IMR-90 (cell line): ENCODE results near the gene SLX9. TPM values are rescaled to one million over a fixed set of nuclear protein-coding genes. Genes with fewer than 3 reads are reported as not detected.

ENCODE experiments used
- ATAC-seq: fragments of 200-7000 bp; cut with Tn5 transposase; 2 replicates; pipeline ENCODE4 v1.9.1; 2020; ENCODE audit warnings: low read depth, mild to moderate bottlenecking, moderate library complexity
- BruUV-seq: library from RNA; stranded (reverse); fragments of 400-500 nt; replicated peaks from 2 replicates; lab custom pipeline; 2021; lab: Mats Ljungman, UMichigan
- CTCF ChIA-PET: fragments of 300-600 bp; formaldehyde crosslinking; extraction: SDS; loops from one replicate; lab custom pipeline; 2021; ENCODE audit warnings: antibody characterized with exemption; lab: Yijun Ruan, JAX
- POLR2A ChIA-PET: fragments of 300-600 bp; sonication (Branson Sonifier 250); formaldehyde crosslinking; loops from one replicate; lab custom pipeline; 2022; ENCODE audit warnings: antibody characterized with exemption; ENCODE audit not compliant: unreplicated experiment; lab: Charles Lee
- DNase-seq: peaks from one replicate; pipeline ENCODE4 v3.0.0; 2013
- H2AFZ ChIP-seq: replicated peaks from 2 replicates; pipeline ENCODE3; 2013; ENCODE audit warnings: low read length, mild to moderate bottlenecking; ENCODE audit not compliant: poor library complexity
- H2AK5ac ChIP-seq: 2 replicates; pipeline ENCODE4 v1.6.1; 2013; ENCODE audit warnings: low read depth, low read length, inconsistent platforms
- H2AK9ac ChIP-seq: replicated peaks from 2 replicates; pipeline ENCODE3; 2013; ENCODE audit warnings: mild to moderate bottlenecking, low read depth, low read length, moderate library complexity; ENCODE audit not compliant: poor library complexity
- H2BK120ac ChIP-seq: 2 replicates; pipeline ENCODE4 v1.6.1; 2013; ENCODE audit warnings: low read depth, low read length, inconsistent platforms
- H2BK15ac ChIP-seq: 3 replicates; pipeline ENCODE4 v1.6.1; 2013; ENCODE audit warnings: low read depth, low read length, inconsistent platforms
- H2BK20ac ChIP-seq: 2 replicates; pipeline ENCODE4 v1.6.1; 2013; ENCODE audit warnings: low read depth, mild to moderate bottlenecking, inconsistent platforms, low read length, moderate library complexity
- H2BK5ac ChIP-seq: 2 replicates; pipeline ENCODE4 v1.6.1; 2013; ENCODE audit warnings: mild to moderate bottlenecking, low read depth, low read length, inconsistent platforms; ENCODE audit not compliant: poor library complexity, severe bottlenecking
- H3K14ac ChIP-seq: replicated peaks from 2 replicates; pipeline ENCODE4 v1.6.1; 2013; ENCODE audit warnings: low read depth, low read length, inconsistent platforms
- H3K18ac ChIP-seq: 2 replicates; pipeline ENCODE4 v1.6.1; 2013; ENCODE audit warnings: low read depth, low read length, control low read depth
- H3K23ac ChIP-seq: 2 replicates; pipeline ENCODE4 v1.6.1; 2013; ENCODE audit warnings: low read depth, low read length, inconsistent platforms
- H3K27ac ChIP-seq: 2 replicates; pipeline ENCODE4 v1.5.1; 2013; ENCODE audit warnings: mild to moderate bottlenecking, control low read depth, low read length; ENCODE audit not compliant: insufficient read depth
- H3K27me3 ChIP-seq: 2 replicates; pipeline ENCODE4 v1.6.1; 2013; ENCODE audit warnings: low read length; ENCODE audit not compliant: control insufficient read depth, insufficient read depth
- H3K36me3 ChIP-seq: 2 replicates; pipeline ENCODE4 v1.6.1; 2013; ENCODE audit warnings: low read length, mixed read lengths; ENCODE audit not compliant: control insufficient read depth, insufficient read depth
- H3K4ac ChIP-seq: 2 replicates; pipeline ENCODE4 v1.6.1; 2013; ENCODE audit warnings: low read depth, low read length, inconsistent platforms
- H3K4me1 ChIP-seq: 2 replicates; pipeline ENCODE4 v1.6.1; 2013; ENCODE audit warnings: low read length, mixed read lengths; ENCODE audit not compliant: control insufficient read depth, insufficient read depth
- H3K4me2 ChIP-seq: 2 replicates; pipeline ENCODE4 v1.6.1; 2013; ENCODE audit warnings: low read depth, mild to moderate bottlenecking, control low read depth, low read length, moderate library complexity
- H3K4me3 ChIP-seq: 2 replicates; pipeline ENCODE4 v1.5.1; 2013; ENCODE audit warnings: low read depth, mild to moderate bottlenecking, control low read depth, low read length, moderate library complexity; ENCODE audit not compliant: insufficient read depth
- H3K56ac ChIP-seq: 2 replicates; pipeline ENCODE4 v1.6.1; 2013; ENCODE audit warnings: low read length, inconsistent platforms; ENCODE audit not compliant: insufficient read depth; ENCODE audit errors: extremely low read depth
- H3K79me1 ChIP-seq, 2 experiments: 2 replicates each; pipeline ENCODE4 v1.6.1; 2013; ENCODE audit warnings: low read length in 2 of 2, inconsistent platforms in 1 of 2, low read depth in 1 of 2
- H3K9ac ChIP-seq: 2 replicates; pipeline ENCODE4 v1.6.1; 2013; ENCODE audit warnings: low read depth, low read length, control low read depth
- H3K9me1 ChIP-seq: 2 replicates; pipeline ENCODE4 v1.6.1; 2013; ENCODE audit warnings: low read length, inconsistent platforms; ENCODE audit not compliant: insufficient read depth
- H3K9me3 ChIP-seq: 2 replicates; pipeline ENCODE4 v1.6.1; 2013; ENCODE audit warnings: low read length; ENCODE audit not compliant: control insufficient read depth, insufficient read depth
- H4K20me1 ChIP-seq: 2 replicates; pipeline ENCODE4 v1.6.1; 2013; ENCODE audit warnings: low read length, inconsistent platforms; ENCODE audit not compliant: insufficient read depth
- H4K5ac ChIP-seq: 2 replicates; pipeline ENCODE4 v1.6.1; 2013; ENCODE audit warnings: mild to moderate bottlenecking, low read depth, low read length, control low read depth
- H4K8ac ChIP-seq, 2 experiments: 2 replicates each; pipeline ENCODE4 v1.6.1; 2013; ENCODE audit warnings: low read depth in 2 of 2, low read length in 2 of 2, control low read depth in 1 of 2, inconsistent platforms in 1 of 2
- H4K91ac ChIP-seq: 2 replicates; pipeline ENCODE4 v1.6.1; 2013; ENCODE audit warnings: low read depth, low read length, inconsistent platforms; ENCODE audit not compliant: insufficient read depth
- MAFK ChIP-seq: IDR thresholded peaks from 2 replicates; pipeline ENCODE4 v1.6.1; 2012; ENCODE audit warnings: low read depth, low read length, improper control_type of control experiment
- RAD21 ChIP-seq: IDR thresholded peaks from 2 replicates; pipeline ENCODE4 v1.6.1; 2012; ENCODE audit warnings: low read length, improper control_type of control experiment
- RCOR1 ChIP-seq: IDR thresholded peaks from 2 replicates; pipeline ENCODE4 v1.6.1; 2012; ENCODE audit warnings: mild to moderate bottlenecking, low read length, improper control_type of control experiment; ENCODE audit not compliant: insufficient replicate concordance
- WGBS, 2 experiments: methylation state at CpG; one replicate each; pipeline versions ENCODE4 v1.1.5 to v1.1.7; 2013; ENCODE audit warnings: missing lambda C conversion rate in 2 of 2; ENCODE audit not compliant: insufficient read length in 1 of 2; ENCODE audit errors: extremely low coverage in 2 of 2; 5-methylcytosine and 5-hydroxymethylcytosine counted together
- dilution Hi-C: fragments of 300-500 bp; cut with HindIII; formaldehyde crosslinking; loops from one replicate; pipeline ENCODE4 v1.14.3; 2018; ENCODE audit warnings: low sequenced_read_pairs; ENCODE audit not compliant: unreplicated experiment
- in situ Hi-C: fragments of 300-500 bp; cut with MboI; formaldehyde crosslinking; loops from 3 replicates; pipeline ENCODE4 v1.14.3; 2019; ENCODE audit warnings: low sequenced_read_pairs, inconsistent platforms, mixed read lengths
- intact Hi-C: fragments of 100-400 bp; cut with micrococcal nuclease; formaldehyde crosslinking; loops from 2 replicates; pipeline ENCODE4 v1.10.0; 2022
- polyA plus RNA-seq, 3 experiments: library from polyadenylated mRNA; depleted of rRNA; stranded (reverse); fragments of >200 nt; gene quantifications; 2 replicates each; pipeline ENCODE4 v1.2.3, GENCODE V29; 2012; ENCODE audit warnings: low replicate concordance in 1 of 3
- total RNA-seq: library from RNA; depleted of rRNA; stranded (reverse); fragments of >200 nt; gene quantifications from 2 replicates; pipeline ENCODE4 v1.2.3, GENCODE V29; 2012

Gene SLX9
- total and polyA plus RNA-seq, 2 of the 4 experiments (the other 2 are of a cell fraction): 10.4 to 21.7 TPM

- Histone ChIP-seq H4K20me1 (no peaks in the 10 kb centered on the region; the same call in 1 of the 2 replicates), H2BK5ac (no peak overlapping the region), H3K27ac (no peak overlapping the region), H3K4me2 (no peak overlapping the region), H2AK5ac (peak overlapping the region; percentile 24), H3K4ac (no peak overlapping the region), H3K23ac (no peak overlapping the region), H2AK9ac (no peak overlapping the region), H3K14ac (no peak overlapping the region; the same call in 1 of the 2 replicates), H3K9me1 (peaks cover 3% of the 10 kb centered on the region; the same call in 1 of the 2 replicates), H4K91ac (no peak overlapping the region), H2AFZ (no peak overlapping the region), H3K27me3 (no peaks in the 10 kb centered on the region), H4K8ac (no peak overlapping the region), H2BK120ac (peak overlapping the region; percentile 23; the same call in 1 of the 2 replicates), H2BK20ac (peak overlapping the region; percentile 43; the same call in 1 of the 2 replicates), H3K56ac (no peak overlapping the region), H2BK15ac (peak overlapping the region; percentile 74; the same call in 1 of the 3 replicates), H3K9me3 (peaks cover 5% of the 10 kb centered on the region), H3K4me1 (peaks cover 5% of the 10 kb centered on the region), H3K79me1 (no peaks in the 10 kb centered on the region), H3K36me3 (no peaks in the 10 kb centered on the region), H3K18ac (no peak overlapping the region), H4K5ac (no peak overlapping the region), H3K9ac (no peak overlapping the region), H3K4me3 (no peak overlapping the region)
- dilution Hi-C loops: no loop called here
- CTCF ChIA-PET: no interaction called here
- POLR2A ChIA-PET: no interaction called here
- 87% methylated on average over 15 of the region's 31 CpGs; no CpG with 5 or more reads in 1 of the 2 experiments for WGBS, 2 experiments
- DNase-seq (no peak), ATAC-seq (no peak)
- BruUV-seq: no TSS peak
- in situ Hi-C loops: no loop called here
- intact Hi-C loops: no loop called here
- TF ChIP-seq MAFK (peak; percentile 89), RAD21 (no peak), RCOR1 (no peak)
Measured at GRCh38 chr21:45021428-45022347, 81.9 kb downstream of the SLX9 start.
